Liver (tissue), 3 donors: ENCODE data around the gene LATS2.

Source experiments
- CTCF ChIP-seq: fragments of 150-350 bp; IDR thresholded peaks from 2 replicates; pipeline ENCODE4 v1.5.1; 2017; ENCODE audit warnings: improper control_type of control experiment, low read depth, low read length; ENCODE audit not compliant: missing input control
- EGR1 ChIP-seq, 2 donors: IDR thresholded peaks; 2 replicates each; pipeline ENCODE4 v1.6.1; 2016 to 2018; ENCODE audit warnings: antibody characterized with exemption in 2 of 2, low read depth in 2 of 2
- HNF4G ChIP-seq: IDR thresholded peaks from 2 replicates; pipeline ENCODE4 v1.6.1; 2016; ENCODE audit warnings: antibody characterized with exemption
- MAX ChIP-seq: IDR thresholded peaks from 2 replicates; pipeline ENCODE4 v1.6.1; 2016; ENCODE audit warnings: antibody characterized with exemption
- NR2F2 ChIP-seq: IDR thresholded peaks from 2 replicates; pipeline ENCODE4 v1.6.1; 2016; ENCODE audit warnings: antibody characterized with exemption
- RAD21 ChIP-seq, 2 donors: IDR thresholded peaks; 2 replicates each; pipeline ENCODE4 v1.6.1; 2016; ENCODE audit warnings: antibody characterized with exemption in 2 of 2, mild to moderate bottlenecking in 2 of 2
- REST ChIP-seq: IDR thresholded peaks from 2 replicates; pipeline ENCODE4 v1.6.1; 2016; ENCODE audit warnings: antibody characterized with exemption, mild to moderate bottlenecking
- SP1 ChIP-seq: IDR thresholded peaks from 2 replicates; pipeline ENCODE4 v1.6.1; 2018; ENCODE audit warnings: antibody characterized with exemption, mild to moderate bottlenecking
- TAF1 ChIP-seq: conservative IDR thresholded peaks from 2 replicates; pipeline ENCODE4 v1.6.1; 2016; ENCODE audit warnings: antibody characterized with exemption, mild to moderate bottlenecking
- YY1 ChIP-seq: IDR thresholded peaks from 2 replicates; pipeline ENCODE4 v1.6.1; 2016; ENCODE audit warnings: antibody characterized with exemption, mild to moderate bottlenecking
- ZBTB33 ChIP-seq: IDR thresholded peaks from 2 replicates; pipeline ENCODE4 v1.6.1; 2016; ENCODE audit warnings: antibody characterized with exemption
- donor health status: healthy.
- donor health status: healthy.

- no peak for TF ChIP-seq RAD21 (IDR thresholded peaks at IDR 0.05)
- TF ChIP-seq SP1, result no peak
- TF ChIP-seq CTCF, result no peak
- TF ChIP-seq YY1, result no peak
- no peak for TF ChIP-seq EGR1 (IDR thresholded peaks at IDR 0.05; ENCODE audit: low read depth in 2 of 2)
- TF ChIP-seq MAX, result no peak
- TF ChIP-seq REST, result no peak
- TF ChIP-seq NR2F2, result no peak
- TF ChIP-seq TAF1, result no peak
- TF ChIP-seq ZBTB33, result no peak
- TF ChIP-seq HNF4G, result no peak
These were observed 14.2 kb upstream of the LATS2 start for GRCh38 chr13:21075379-21076249.
